ENCODE data around the gene IL2RG. TPM values are rescaled to one million over a fixed set of nuclear protein-coding genes. Genes with fewer than 3 reads are reported as not detected.
A peak's percentile ranks its signal among the peaks of the same experiment; 100 is the strongest.

IL2RG gene
- total and polyA plus RNA-seq, 4 donors, result 2.2 to 4.0 (median 3.3) TPM

GRCh38 chrX:71103110-71103983, 8.0 kb downstream of the IL2RG start:
- TF ChIP-seq HNF4A (conservative IDR thresholded peaks at IDR 0.05) (no peak), RAD21 (IDR thresholded peaks at IDR 0.05) (no peak), ZBTB33 (IDR thresholded peaks at IDR 0.05) (no peak), FOXA2 (IDR thresholded peaks at IDR 0.05) (no peak), REST (IDR thresholded peaks at IDR 0.05) (no peak), FOXA1 (IDR thresholded peaks at IDR 0.05) (no peak), CTCF (IDR thresholded peaks at IDR 0.05; ENCODE audit: low read depth, low read length, missing input control) (no peak), GABPA (IDR thresholded peaks at IDR 0.05 in 1 of 2, conservative IDR thresholded peaks at IDR 0.05 in 1 of 2) (no peak), RXRA (IDR thresholded peaks at IDR 0.05) (no peak), NR2F2 (IDR thresholded peaks at IDR 0.05) (no peak), TAF1 (conservative IDR thresholded peaks at IDR 0.05) (no peak), MAX (IDR thresholded peaks at IDR 0.05) (no peak), ATF3 (IDR thresholded peaks at IDR 0.05) (no peak)
- no peak for DNase-seq (ENCODE audit: low spot score)
- Histone ChIP-seq H3K27ac (ENCODE audit: low read depth in 1 of 2, low read length in 2 of 2) (peak overlapping the region; percentile 25 to 47), H3K27me3 (ENCODE audit: control insufficient read depth in 4 of 4, insufficient read depth in 4 of 4, low read length in 3 of 4) (no peaks in the 10 kb centered on the region), H3K4me3 (ENCODE audit: low read depth in 1 of 3, low read length in 3 of 3) (no peak overlapping the region), H3K9me3 (ENCODE audit: control insufficient read depth in 4 of 4, low read length in 3 of 4) (no peaks in the 10 kb centered on the region), H3K36me3 (ENCODE audit: control insufficient read depth in 4 of 4, insufficient read depth in 3 of 4, low read depth in 1 of 4, low read length in 3 of 4) (no peaks in the 10 kb centered on the region), H3K4me1 (ENCODE audit: control insufficient read depth in 4 of 4, insufficient read depth in 4 of 4, low read length in 3 of 4) (no peaks in the 10 kb centered on the region), H3K9ac (ENCODE audit: low read depth in 1 of 2, low read length in 2 of 2) (no peak overlapping the region)
- WGBS, result 42% methylated on average over 10 of the region's 10 CpGs

- Histone ChIP-seq H3K9ac (ENCODE audit: low read depth in 1 of 2, low read length in 2 of 2) (no peak overlapping the region), H3K4me1 (ENCODE audit: control insufficient read depth in 4 of 4, insufficient read depth in 4 of 4, low read length in 3 of 4) (peaks cover 0 to 3% (median 1%) of the 10 kb centered on the region in 4 donors), H3K27me3 (ENCODE audit: control insufficient read depth in 4 of 4, insufficient read depth in 4 of 4, low read length in 3 of 4) (no peaks in the 10 kb centered on the region), H3K27ac (ENCODE audit: low read depth in 1 of 2, low read length in 2 of 2) (no peak overlapping the region), H3K9me3 (ENCODE audit: control insufficient read depth in 4 of 4, low read length in 3 of 4) (no peaks in the 10 kb centered on the region), H3K36me3 (ENCODE audit: control insufficient read depth in 4 of 4, insufficient read depth in 3 of 4, low read depth in 1 of 4, low read length in 3 of 4) (no peaks in the 10 kb centered on the region), H3K4me3 (ENCODE audit: low read depth in 1 of 3, low read length in 3 of 3) (no peak overlapping the region)
- no peak for DNase-seq (ENCODE audit: low spot score)
- 78% methylated on average over 3 of the region's 3 CpGs for WGBS
- TF ChIP-seq REST (IDR thresholded peaks at IDR 0.05) (no peak), ATF3 (IDR thresholded peaks at IDR 0.05) (no peak), YY1 (IDR thresholded peaks at IDR 0.05) (no peak), JUND (IDR thresholded peaks at IDR 0.05) (no peak), RAD21 (IDR thresholded peaks at IDR 0.05) (no peak), EGR1 (IDR thresholded peaks at IDR 0.05; ENCODE audit: low read depth in 2 of 2) (no peak), RXRA (IDR thresholded peaks at IDR 0.05) (no peak), SP1 (IDR thresholded peaks at IDR 0.05) (no peak), GABPA (IDR thresholded peaks at IDR 0.05 in 1 of 2, conservative IDR thresholded peaks at IDR 0.05 in 1 of 2) (no peak), MAX (IDR thresholded peaks at IDR 0.05) (no peak)
Measured at GRCh38 chrX:71102292-71102691, 9.1 kb downstream of the IL2RG start.

Data from liver (tissue), 9 donors.